HCT116 (cell line): ENCODE measurements around the gene MEGF8. TPM values are rescaled to one million over a fixed set of nuclear protein-coding genes. Genes with fewer than 3 reads are reported as not detected.

Experiments used
- ATAC-seq: fragments of 200-7000 bp; cut with Tn5 transposase; 2 replicates; pipeline ENCODE4 v1.9.1; 2020; ENCODE audit warnings: mild to moderate bottlenecking, moderate library complexity
- BruUV-seq: library from RNA; stranded (reverse); fragments of 400-500 nt; replicated peaks from 2 replicates; lab custom pipeline; 2021; lab: Mats Ljungman, UMichigan
- CTCF ChIA-PET: fragments of 300-600 bp; sonication (Branson Sonifier 250); formaldehyde crosslinking; loops from one replicate; lab custom pipeline; 2021; ENCODE audit warnings: antibody characterized with exemption; lab: Charles Lee
- POLR2A ChIA-PET: fragments of 300-600, 350-600 bp; sonication (Branson Sonifier 250); formaldehyde crosslinking; loops from one replicate; lab custom pipeline; 2021; ENCODE audit warnings: antibody characterized with exemption; lab: Charles Lee
- RAD21 ChIA-PET, 2 experiments: fragments of 300-600 bp; sonication (Branson Sonifier 250); formaldehyde crosslinking; loops; one replicate each; lab custom pipeline; 2023; ENCODE audit warnings: low total read pairs in 2 of 2; ENCODE audit not compliant: uncharacterized antibody in 2 of 2, unreplicated experiment in 2 of 2, low non-redundant PET in 1 of 2; lab: Charles Lee
- DNase-seq: peaks from one replicate; pipeline ENCODE4 v3.0.0-alpha.2; 2010; ENCODE audit warnings: low read depth, low spot score
- H2AFZ ChIP-seq: fragments of 200-600 bp; shearing (Covaris generic), sonication (generic); 2 replicates; pipeline ENCODE4 v1.6.1; 2017; ENCODE audit warnings: low read depth, mixed run types, mixed read lengths, antibody characterized with exemption, low read length; ENCODE audit not compliant: poor library complexity, severe bottlenecking
- H3K27ac ChIP-seq: 2 replicates; pipeline ENCODE4 v1.5.1; 2012; ENCODE audit warnings: low read depth, low read length
- H3K27me3 ChIP-seq: fragments of 200-600 bp; sonication (generic); 2 replicates; pipeline ENCODE4 v1.6.1; 2016; ENCODE audit warnings: mixed run types, low read length, mixed read lengths; ENCODE audit not compliant: insufficient read depth
- H3K36me3 ChIP-seq, 2 experiments: fragments of 200-500 bp in 1 of 2; fragments of 200-600 bp in 1 of 2; sonication (Bioruptor generic) in 1 of 2; sonication (generic) in 1 of 2; 2 replicates each; pipeline versions ENCODE4 v1.5.1 to v1.6.1; 2014 to 2016; ENCODE audit warnings: low read length in 2 of 2, inconsistent platforms in 1 of 2, mixed read lengths in 1 of 2, mixed run types in 1 of 2; ENCODE audit not compliant: insufficient read depth in 2 of 2, control insufficient read depth in 1 of 2
- H3K4me1 ChIP-seq, 2 experiments: fragments of 200-600 bp in 1 of 2; sonication (generic) in 1 of 2; 2 replicates each; pipeline versions ENCODE4 v1.5.1 to v1.6.1; 2012 to 2017; ENCODE audit warnings: low read length in 2 of 2, inconsistent platforms in 1 of 2, mild to moderate bottlenecking in 1 of 2, mixed read lengths in 1 of 2, mixed run types in 1 of 2, moderate library complexity in 1 of 2; ENCODE audit not compliant: insufficient read depth in 2 of 2, control insufficient read depth in 1 of 2
- H3K4me2 ChIP-seq: fragments of 200-600 bp; sonication (generic); 2 replicates; pipeline ENCODE4 v1.6.1; 2017; ENCODE audit warnings: mixed run types, low read length, mixed read lengths
- H3K4me3 ChIP-seq, 2 experiments: fragments of 200-600 bp in 1 of 2; sonication (generic) in 1 of 2; replicated peaks in 1 of 2; 2 replicates each; pipeline ENCODE4 v1.5.1; 2011 to 2016; ENCODE audit warnings: low read length in 2 of 2, control low read depth in 1 of 2, low read depth in 1 of 2, mild to moderate bottlenecking in 1 of 2, mixed read lengths in 1 of 2, mixed run types in 1 of 2
- H3K79me2 ChIP-seq: fragments of 200-600 bp; sonication (generic); 2 replicates; pipeline ENCODE4 v1.6.1; 2017; ENCODE audit warnings: mild to moderate bottlenecking, mixed run types, low read length, moderate library complexity, mixed read lengths; ENCODE audit not compliant: insufficient read depth
- H3K9ac ChIP-seq: fragments of 200-600 bp; sonication (generic); 2 replicates; pipeline ENCODE4 v1.6.1; 2016; ENCODE audit warnings: low read length, mixed read lengths
- H3K9me2 ChIP-seq: fragments of 200-600 bp; sonication (generic), shearing (Covaris generic); 2 replicates; pipeline ENCODE4 v1.6.1; 2017; ENCODE audit warnings: mixed run types, mild to moderate bottlenecking, moderate library complexity; ENCODE audit not compliant: insufficient read depth
- H3K9me3 ChIP-seq, 2 experiments: fragments of 200-500 bp in 1 of 2; fragments of 200-600 bp in 1 of 2; sonication (Bioruptor generic) in 1 of 2; sonication (generic) in 1 of 2; 2 replicates each; pipeline ENCODE4 v1.6.1; 2014 to 2017; ENCODE audit warnings: low read length in 2 of 2, mixed read lengths in 2 of 2, inconsistent platforms in 1 of 2, low read depth in 1 of 2, mild to moderate bottlenecking in 1 of 2, mixed run types in 1 of 2, moderate library complexity in 1 of 2; ENCODE audit not compliant: control insufficient read depth in 1 of 2, insufficient read depth in 1 of 2
- H4K20me1 ChIP-seq: fragments of 200-600 bp; sonication (generic), shearing (Covaris generic); 2 replicates; pipeline ENCODE4 v1.6.1; 2017; ENCODE audit warnings: mixed run types, mild to moderate bottlenecking, moderate library complexity; ENCODE audit not compliant: insufficient read depth
- CBX3 ChIP-seq: IDR thresholded peaks from 2 replicates; pipeline ENCODE4 v1.6.1; 2012; ENCODE audit warnings: low read depth
- CEBPB ChIP-seq: IDR thresholded peaks from 2 replicates; pipeline ENCODE4 v1.6.1; 2012; ENCODE audit warnings: low read depth
- EGR1 ChIP-seq: IDR thresholded peaks from 2 replicates; pipeline ENCODE4 v1.6.1; 2012; ENCODE audit warnings: low read depth
- ELF1 ChIP-seq: IDR thresholded peaks from 2 replicates; pipeline ENCODE4 v1.6.1; 2012; ENCODE audit warnings: low read depth, borderline replicate concordance
- EZH2 ChIP-seq: fragments of 200-600 bp; sonication (generic); IDR thresholded peaks from 2 replicates; pipeline ENCODE4 v1.6.1; 2017; ENCODE audit warnings: antibody characterized with exemption, mixed run types
- JUND ChIP-seq: IDR thresholded peaks from 2 replicates; pipeline ENCODE4 v1.6.1; 2012
- MAX ChIP-seq: IDR thresholded peaks from 2 replicates; pipeline ENCODE4 v1.6.1; 2012
- POLR2AphosphoS5 ChIP-seq: IDR thresholded peaks from 2 replicates; pipeline ENCODE4 v1.6.1; 2011; ENCODE audit warnings: mild to moderate bottlenecking, low read depth, low read length, moderate library complexity
- RAD21 ChIP-seq: IDR thresholded peaks from 2 replicates; pipeline ENCODE4 v1.6.1; 2012; ENCODE audit warnings: low read depth, mild to moderate bottlenecking
- REST ChIP-seq: IDR thresholded peaks from 2 replicates; pipeline ENCODE4 v1.6.1; 2012; ENCODE audit warnings: low read depth
- SIN3A ChIP-seq: IDR thresholded peaks from 2 replicates; pipeline ENCODE4 v1.6.1; 2012; ENCODE audit warnings: low read depth
- SP1 ChIP-seq: IDR thresholded peaks from 2 replicates; pipeline ENCODE4 v1.6.1; 2012; ENCODE audit warnings: low read depth
- SRF ChIP-seq: IDR thresholded peaks from 2 replicates; pipeline ENCODE4 v1.6.1; 2012; ENCODE audit warnings: low read depth
- TCF7L2 ChIP-seq: IDR thresholded peaks from 2 replicates; pipeline ENCODE4 v1.7.0; 2011; ENCODE audit warnings: borderline replicate concordance, inconsistent platforms; ENCODE audit not compliant: insufficient read depth, insufficient read length; ENCODE audit errors: extremely low read depth
- YY1 ChIP-seq: IDR thresholded peaks from 2 replicates; pipeline ENCODE4 v1.6.1; 2011; ENCODE audit warnings: low read length, low read depth, moderate library complexity, mild to moderate bottlenecking; ENCODE audit not compliant: insufficient replicate concordance; ENCODE audit errors: extremely low read depth
- ZFX ChIP-seq: fragments of 450-650 bp; IDR thresholded peaks from 2 replicates; pipeline ENCODE4 v1.6.1; 2017
- intact Hi-C: fragments of 100-400 bp; cut with micrococcal nuclease; formaldehyde crosslinking; loops from 2 replicates; pipeline ENCODE4 v1.10.0; 2022
- total RNA-seq: library from RNA; stranded (reverse); gene quantifications from one replicate; pipeline ENCODE4 v1.2.1, GENCODE V29; 2021; ENCODE audit not compliant: unreplicated experiment
- TF ChIP-seq, protein P1 (sequence below), 3 experiments: fragments of 200-600 bp in 1 of 3; sonication (generic) in 1 of 3; IDR thresholded peaks in 2 of 3; conservative IDR thresholded peaks in 1 of 3; 2 replicates each; pipeline ENCODE4 v1.5.1; 2012 to 2017; ENCODE audit warnings: low read depth in 2 of 3, low read length in 2 of 3, antibody characterized with exemption in 1 of 3, borderline replicate concordance in 1 of 3, control low read depth in 1 of 3, mild to moderate bottlenecking in 1 of 3, mixed read lengths in 1 of 3, mixed run types in 1 of 3, moderate library complexity in 1 of 3; ENCODE audit not compliant: insufficient read depth in 1 of 3

The MEGF8 gene
- total RNA-seq, 1 experiment from 2014 or later: 24.0 TPM

DNA sequence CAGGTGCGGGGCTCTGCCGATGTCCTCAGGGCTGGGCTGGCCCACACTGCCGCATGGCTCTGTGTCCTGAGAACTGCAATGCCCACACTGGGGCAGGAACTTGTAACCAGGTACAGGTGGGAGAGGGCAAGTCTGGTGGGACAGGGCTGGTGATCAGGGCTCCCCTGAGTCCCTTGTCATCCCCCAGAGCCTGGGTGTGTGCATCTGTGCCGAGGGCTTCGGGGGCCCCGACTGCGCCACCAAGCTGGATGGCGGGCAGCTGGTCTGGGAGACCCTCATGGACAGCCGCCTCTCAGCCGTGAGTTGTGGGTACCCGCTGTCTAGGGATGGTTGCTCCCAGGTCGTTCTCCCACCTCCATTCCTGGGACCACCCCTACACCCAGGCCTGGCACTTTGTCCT lies 30.5 kb downstream of the MEGF8 start:
- H3K4me3 ChIP-seq: no peak overlapping the region
- TF ChIP-seq SIN3A: no peak
- no peak for TF ChIP-seq CEBPB
- TF ChIP-seq EGR1: no peak
- no peaks in the 10 kb centered on the region for H3K79me2 ChIP-seq
- H4K20me1 ChIP-seq: no peaks in the 10 kb centered on the region
- ATAC-seq: no peak
- no peak for DNase-seq
- no peaks in the 10 kb centered on the region; a peak in 1 of 4 replicates for H3K36me3 ChIP-seq
- no peak overlapping the region for H2AFZ ChIP-seq
- ChIA-PET RAD21 (no interaction called here), POLR2A (no interaction called here), CTCF (no interaction called here)
- H3K9ac ChIP-seq: no peak overlapping the region
- H3K27ac ChIP-seq: no peak overlapping the region
- H3K27me3 ChIP-seq: no peaks in the 10 kb centered on the region
- H3K9me3 ChIP-seq: no peaks in the 10 kb centered on the region
- intact Hi-C loops: no loop called here
- no peaks in the 10 kb centered on the region for H3K4me1 ChIP-seq
- no TSS peak for BruUV-seq
- H3K9me2 ChIP-seq: no peaks in the 10 kb centered on the region
- no peak overlapping the region for H3K4me2 ChIP-seq

DNA sequence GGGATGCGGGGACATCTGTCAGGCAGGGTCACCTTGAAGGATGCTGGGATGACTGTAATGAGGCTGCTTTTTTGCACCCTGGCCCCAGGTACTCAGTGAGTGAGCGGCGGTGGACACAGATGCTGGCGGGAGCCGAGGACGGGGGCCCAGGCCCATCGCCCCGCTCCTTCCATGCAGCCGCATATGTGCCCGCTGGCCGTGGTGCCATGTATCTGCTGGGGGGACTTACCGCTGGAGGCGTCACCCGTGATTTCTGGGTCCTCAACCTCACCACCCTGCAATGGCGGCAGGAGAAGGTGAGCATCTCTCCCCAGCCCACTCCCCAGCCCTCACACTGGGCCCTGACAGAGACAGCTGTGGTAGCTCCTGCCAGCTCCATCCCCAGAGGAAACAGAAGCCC lies 31.3 kb downstream of the MEGF8 start:
- ChIA-PET POLR2A (no interaction called here), CTCF (no interaction called here), RAD21 (no interaction called here)
- H2AFZ ChIP-seq: no peak overlapping the region
- no peak overlapping the region for H3K27ac ChIP-seq
- BruUV-seq: no TSS peak
- no peaks in the 10 kb centered on the region for H3K9me3 ChIP-seq
- ATAC-seq (no peak), DNase-seq (no peak)
- no peak overlapping the region for H3K9ac ChIP-seq
- no peaks in the 10 kb centered on the region for H3K79me2 ChIP-seq
- TF ChIP-seq, protein P1, sequence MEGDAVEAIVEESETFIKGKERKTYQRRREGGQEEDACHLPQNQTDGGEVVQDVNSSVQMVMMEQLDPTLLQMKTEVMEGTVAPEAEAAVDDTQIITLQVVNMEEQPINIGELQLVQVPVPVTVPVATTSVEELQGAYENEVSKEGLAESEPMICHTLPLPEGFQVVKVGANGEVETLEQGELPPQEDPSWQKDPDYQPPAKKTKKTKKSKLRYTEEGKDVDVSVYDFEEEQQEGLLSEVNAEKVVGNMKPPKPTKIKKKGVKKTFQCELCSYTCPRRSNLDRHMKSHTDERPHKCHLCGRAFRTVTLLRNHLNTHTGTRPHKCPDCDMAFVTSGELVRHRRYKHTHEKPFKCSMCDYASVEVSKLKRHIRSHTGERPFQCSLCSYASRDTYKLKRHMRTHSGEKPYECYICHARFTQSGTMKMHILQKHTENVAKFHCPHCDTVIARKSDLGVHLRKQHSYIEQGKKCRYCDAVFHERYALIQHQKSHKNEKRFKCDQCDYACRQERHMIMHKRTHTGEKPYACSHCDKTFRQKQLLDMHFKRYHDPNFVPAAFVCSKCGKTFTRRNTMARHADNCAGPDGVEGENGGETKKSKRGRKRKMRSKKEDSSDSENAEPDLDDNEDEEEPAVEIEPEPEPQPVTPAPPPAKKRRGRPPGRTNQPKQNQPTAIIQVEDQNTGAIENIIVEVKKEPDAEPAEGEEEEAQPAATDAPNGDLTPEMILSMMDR (IDR thresholded peaks at IDR 0.05 in 2 of 3, conservative IDR thresholded peaks at IDR 0.05 in 1 of 3; ENCODE audit: borderline replicate concordance in 1 of 3, insufficient read depth in 1 of 3, low read depth in 2 of 3, low read length in 2 of 3): no peak
- TF ChIP-seq ZFX: no peak
- TF ChIP-seq CBX3: no peak
- TF ChIP-seq POLR2AphosphoS5: no peak
- no peak for TF ChIP-seq SP1
- no peak for TF ChIP-seq YY1
- TF ChIP-seq ELF1: no peak
- TF ChIP-seq JUND: no peak
- TF ChIP-seq EZH2: no peak
- TF ChIP-seq CEBPB: no peak
- no peak for TF ChIP-seq RAD21
- TF ChIP-seq MAX: no peak
- no peak for TF ChIP-seq REST
- no peak for TF ChIP-seq SRF
- no peak for TF ChIP-seq SIN3A
- no peak for TF ChIP-seq TCF7L2
- TF ChIP-seq EGR1: no peak
- H3K36me3 ChIP-seq: no peaks in the 10 kb centered on the region; a peak in 1 of 4 replicates
- intact Hi-C loops: no loop called here
- no peak overlapping the region for H3K4me2 ChIP-seq
- no peaks in the 10 kb centered on the region for H3K4me1 ChIP-seq
- H4K20me1 ChIP-seq: no peaks in the 10 kb centered on the region
- H3K27me3 ChIP-seq: no peaks in the 10 kb centered on the region
- H3K4me3 ChIP-seq: no peak overlapping the region
- H3K9me2 ChIP-seq: no peaks in the 10 kb centered on the region
